Left lobe of liver (tissue), 2 donors: ENCODE data around the gene TCEAL8. TPM values are rescaled to one million over a fixed set of nuclear protein-coding genes. Genes with fewer than 3 reads are reported as not detected.

Experiments used
- ATAC-seq: fragments of 200-7000 bp; cut with Tn5 transposase; one replicate; pipeline ENCODE4 v1.9.1; 2020; ENCODE audit warnings: mild to moderate bottlenecking, moderate library complexity
- DNase-seq: peaks from one replicate; pipeline ENCODE4 v3.0.0-alpha.2; 2020; ENCODE audit warnings: low spot score
- total RNA-seq: library from RNA; stranded (reverse); gene quantifications from one replicate; pipeline ENCODE4 v1.2.1, GENCODE V29; 2021
- donor health status: DM: no; HTN: no; CAD: no; lungs with moderate emphysema.
- donor health status: DM: no; HTN: yes; CAD: no.

Gene TCEAL8
- total RNA-seq, 1 donor from 2014 or later: 8.5 TPM

DNA sequence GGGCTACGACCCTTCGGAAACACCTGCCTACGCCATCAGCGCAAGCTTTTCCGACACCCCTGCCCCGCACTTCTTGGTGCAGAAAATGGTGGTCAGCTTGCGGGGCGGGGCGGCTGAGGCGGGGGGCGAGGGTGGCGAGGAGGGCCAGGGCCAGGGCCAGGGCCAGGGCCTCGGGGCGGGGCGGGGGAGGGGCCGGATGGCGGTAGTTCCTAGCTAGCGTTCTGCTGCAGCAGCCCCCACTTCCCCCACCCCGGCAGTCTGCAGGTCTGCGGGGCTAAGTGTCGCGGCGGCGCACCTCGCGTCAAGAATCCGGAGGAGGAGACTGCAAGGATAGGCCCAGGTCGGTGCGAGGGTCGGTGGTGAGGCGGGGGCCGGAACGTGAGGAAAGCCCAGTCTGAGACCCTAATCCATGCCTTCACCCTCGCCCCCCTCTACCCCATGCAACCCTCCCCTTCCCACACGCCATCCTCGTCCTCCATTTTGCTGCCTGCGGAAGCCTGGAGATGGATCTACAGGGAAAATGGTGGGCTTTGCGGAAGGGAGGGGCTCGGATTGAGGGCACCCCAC lies 39.4 kb downstream of the TCEAL8 start:
- DNase-seq (peak; percentile 42), ATAC-seq (peak; percentile 27)

DNA sequence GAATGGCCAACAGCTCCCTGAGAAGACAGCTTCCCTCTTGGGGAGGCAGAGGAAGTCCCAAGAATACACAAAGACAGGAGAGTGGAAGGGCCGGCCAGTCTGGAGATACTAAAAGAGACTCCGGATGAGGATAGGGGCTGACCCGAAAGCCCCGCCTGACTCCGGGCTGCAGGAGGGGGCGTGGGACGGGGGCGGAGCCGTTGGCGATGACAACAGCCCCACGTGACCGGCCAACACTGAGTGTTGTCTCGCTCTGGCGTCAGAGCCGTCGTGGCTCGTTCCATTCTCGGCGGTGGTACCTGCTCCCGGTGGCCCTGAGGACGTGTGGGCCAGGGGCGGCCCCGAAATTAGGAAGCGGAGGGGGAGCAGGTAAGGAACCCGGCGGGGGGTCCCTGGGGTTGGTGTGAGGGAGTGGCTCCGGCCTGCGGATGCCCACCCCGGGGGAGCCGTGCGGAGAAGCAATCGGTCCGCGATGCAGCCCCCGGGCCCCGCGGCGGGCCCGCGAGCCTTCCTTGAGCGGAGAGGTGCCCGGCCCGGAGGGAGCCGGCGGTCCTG lies 40.0 kb downstream of the TCEAL8 start, which contains the start of gene BEX4:
BEX4 (plus strand) TSS at position 239 of the 555 bp plus-strand sequence. CDS start 1,046 bp downstream, outside the sequence.
- ATAC-seq (peak; percentile 88), DNase-seq (peak; percentile 64)

DNA sequence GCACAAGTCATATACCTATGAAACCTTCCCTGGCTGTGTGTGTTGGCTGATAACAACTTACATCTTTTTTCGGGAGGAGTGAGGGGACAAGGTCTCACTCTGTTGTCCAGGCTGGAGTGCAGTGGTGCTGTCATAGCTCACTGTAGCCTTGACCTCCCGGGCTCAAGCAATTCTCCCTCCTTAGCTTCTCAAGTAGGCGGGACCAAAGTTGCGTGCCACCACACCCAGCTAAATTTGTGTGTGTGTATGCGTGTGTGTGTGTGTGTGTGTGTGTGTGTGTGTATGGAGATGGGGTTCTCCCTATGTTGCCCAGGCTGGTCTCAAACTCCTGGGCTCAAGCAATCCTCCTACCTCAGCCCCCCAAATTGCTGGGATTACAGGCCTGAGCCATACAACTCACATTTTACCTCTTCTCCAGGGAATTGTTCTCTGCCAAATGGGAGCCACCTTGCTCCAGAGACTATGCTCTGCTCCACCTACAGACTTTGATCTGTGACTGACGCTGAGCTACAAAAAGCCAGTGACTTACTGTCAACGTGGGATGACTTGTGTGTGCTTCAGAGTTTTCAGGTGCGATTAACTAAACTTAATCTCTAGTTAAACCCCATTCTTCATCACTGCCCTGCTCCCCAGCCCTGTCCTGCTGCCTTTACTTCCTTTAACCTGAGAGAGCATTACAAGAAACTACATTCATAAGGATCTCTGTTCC lies 42.1 kb downstream of the TCEAL8 start:
- ATAC-seq: no peak

DNA sequence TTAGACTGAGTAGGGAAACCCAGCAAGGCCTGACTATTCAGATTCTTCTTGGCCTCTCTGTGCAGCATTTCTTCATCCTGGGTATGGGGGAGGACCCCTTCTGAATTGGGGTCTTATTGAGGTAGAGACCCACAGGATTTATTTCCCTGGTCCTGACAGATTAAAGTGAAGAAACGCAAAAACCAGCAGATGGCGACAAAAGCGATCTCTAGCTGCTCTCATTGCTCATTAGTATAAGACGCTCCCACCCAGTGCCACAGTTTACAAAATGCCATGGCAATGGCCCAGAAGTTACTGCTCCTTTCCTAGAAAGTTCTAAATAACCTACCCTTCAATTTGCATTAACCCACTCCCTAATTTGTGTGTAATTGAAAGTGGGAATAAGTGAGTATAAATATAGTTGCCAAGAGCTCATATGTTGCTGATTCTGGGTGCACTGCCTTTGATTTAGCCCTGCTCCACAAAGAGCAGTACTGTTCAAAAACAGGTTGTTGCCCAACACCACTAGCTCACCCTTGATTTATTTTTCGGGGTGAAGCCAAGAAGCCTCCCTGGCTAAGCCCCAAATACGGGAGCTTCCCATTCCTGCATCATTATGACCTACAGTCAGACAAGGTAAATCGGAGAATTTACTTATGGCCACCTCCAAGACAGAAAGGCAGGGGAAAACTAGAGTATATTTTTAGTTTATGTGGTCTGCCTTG lies 43.8 kb downstream of the TCEAL8 start:
- ATAC-seq (peak; percentile 55), DNase-seq (peak; percentile 40)

More for the DNA sequence above, 42.1 kb downstream of the TCEAL8 start:
- DNase-seq: no peak

DNA sequence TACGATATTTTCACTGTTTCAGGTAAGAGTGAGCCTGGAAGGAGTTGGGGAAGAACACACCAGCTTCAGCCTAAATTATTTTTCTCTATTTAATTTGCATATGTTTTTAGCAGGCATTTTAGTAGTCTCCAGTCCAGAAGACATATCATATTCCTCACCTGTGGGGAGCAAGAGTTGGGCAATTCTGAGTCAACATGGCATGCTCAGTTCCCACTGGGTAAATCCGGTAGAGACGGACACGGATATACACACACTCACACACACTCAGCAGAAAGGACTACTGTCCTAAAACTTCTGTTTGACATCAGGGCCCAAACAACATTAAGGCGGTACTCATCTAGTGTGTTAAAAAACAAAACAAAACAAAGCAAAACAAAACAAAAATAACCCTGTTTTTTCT lies 44.9 kb downstream of the TCEAL8 start:
- no peak for DNase-seq
- no peak for ATAC-seq

Other genes starting within 250 kb of the TCEAL8 start
- gene BEX1, start 191.0 kb downstream of the TCEAL8 start, total RNA-seq: 0.43 TPM
- gene NXF3, start 162.0 kb downstream of the TCEAL8 start, total RNA-seq: 1.3 TPM
- 1.8 TPM for gene BEX4, start 40.0 kb downstream of the TCEAL8 start, total RNA-seq
- not detected for gene TCEAL5, start 21.6 kb upstream of the TCEAL8 start, total RNA-seq
- 0.48 TPM for gene BEX2, start 55.8 kb upstream of the TCEAL8 start, total RNA-seq
- 0.28 TPM for gene TCEAL7, start 75.1 kb upstream of the TCEAL8 start, total RNA-seq
- 4.0 TPM for gene TCEAL9, start 101.4 kb upstream of the TCEAL8 start, total RNA-seq
- gene BEX3, start 121.4 kb upstream of the TCEAL8 start, total RNA-seq: 23.7 TPM